LNCAP (cell line): ENCODE data around the gene CSN3.
A peak's percentile ranks its signal among the peaks of the same experiment; 100 is the strongest.

Experiments
- TF ChIP-seq, protein P1 (sequence below): fragments of 450-650 bp; IDR thresholded peaks from 2 replicates; pipeline ENCODE4 v1.5.1; 2017; ENCODE audit warnings: mild to moderate bottlenecking

Gene CSN3

DNA sequence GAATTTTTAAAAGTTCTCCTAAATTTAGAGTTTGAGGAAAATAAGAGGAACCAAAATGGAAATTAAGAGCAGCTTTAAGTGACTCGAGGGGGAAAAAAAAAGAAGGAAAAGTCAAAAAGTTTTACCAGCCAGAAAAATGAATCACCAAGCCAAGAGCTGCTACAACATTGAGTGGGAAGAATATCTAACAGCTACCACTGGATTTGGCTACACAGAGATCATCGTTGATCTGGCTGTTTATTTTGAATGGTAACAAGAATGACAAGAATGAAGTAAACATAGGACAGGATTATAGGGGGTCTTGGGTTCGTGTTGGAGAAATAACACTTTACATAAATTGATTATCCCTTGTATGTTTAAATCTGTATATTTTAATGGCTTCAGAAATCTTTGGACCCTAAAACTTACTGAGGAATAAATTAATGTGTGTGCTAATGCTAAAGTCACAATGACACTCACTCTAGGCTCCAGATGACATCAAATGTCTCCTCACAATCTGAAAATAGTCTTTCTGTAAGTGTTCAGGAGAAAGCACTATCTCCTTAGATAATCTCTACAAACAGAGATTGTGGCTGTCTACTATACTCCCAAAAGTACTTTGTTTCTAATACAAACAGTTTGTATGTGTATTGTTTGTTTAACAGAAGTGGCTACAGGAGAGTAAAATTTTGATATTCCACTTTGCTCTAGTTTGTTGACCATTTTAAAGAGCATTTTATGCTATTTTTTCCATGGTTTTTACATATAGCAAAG lies 3.1 kb upstream of the CSN3 start:
- TF ChIP-seq, protein P1, sequence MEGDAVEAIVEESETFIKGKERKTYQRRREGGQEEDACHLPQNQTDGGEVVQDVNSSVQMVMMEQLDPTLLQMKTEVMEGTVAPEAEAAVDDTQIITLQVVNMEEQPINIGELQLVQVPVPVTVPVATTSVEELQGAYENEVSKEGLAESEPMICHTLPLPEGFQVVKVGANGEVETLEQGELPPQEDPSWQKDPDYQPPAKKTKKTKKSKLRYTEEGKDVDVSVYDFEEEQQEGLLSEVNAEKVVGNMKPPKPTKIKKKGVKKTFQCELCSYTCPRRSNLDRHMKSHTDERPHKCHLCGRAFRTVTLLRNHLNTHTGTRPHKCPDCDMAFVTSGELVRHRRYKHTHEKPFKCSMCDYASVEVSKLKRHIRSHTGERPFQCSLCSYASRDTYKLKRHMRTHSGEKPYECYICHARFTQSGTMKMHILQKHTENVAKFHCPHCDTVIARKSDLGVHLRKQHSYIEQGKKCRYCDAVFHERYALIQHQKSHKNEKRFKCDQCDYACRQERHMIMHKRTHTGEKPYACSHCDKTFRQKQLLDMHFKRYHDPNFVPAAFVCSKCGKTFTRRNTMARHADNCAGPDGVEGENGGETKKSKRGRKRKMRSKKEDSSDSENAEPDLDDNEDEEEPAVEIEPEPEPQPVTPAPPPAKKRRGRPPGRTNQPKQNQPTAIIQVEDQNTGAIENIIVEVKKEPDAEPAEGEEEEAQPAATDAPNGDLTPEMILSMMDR, result no peak

DNA sequence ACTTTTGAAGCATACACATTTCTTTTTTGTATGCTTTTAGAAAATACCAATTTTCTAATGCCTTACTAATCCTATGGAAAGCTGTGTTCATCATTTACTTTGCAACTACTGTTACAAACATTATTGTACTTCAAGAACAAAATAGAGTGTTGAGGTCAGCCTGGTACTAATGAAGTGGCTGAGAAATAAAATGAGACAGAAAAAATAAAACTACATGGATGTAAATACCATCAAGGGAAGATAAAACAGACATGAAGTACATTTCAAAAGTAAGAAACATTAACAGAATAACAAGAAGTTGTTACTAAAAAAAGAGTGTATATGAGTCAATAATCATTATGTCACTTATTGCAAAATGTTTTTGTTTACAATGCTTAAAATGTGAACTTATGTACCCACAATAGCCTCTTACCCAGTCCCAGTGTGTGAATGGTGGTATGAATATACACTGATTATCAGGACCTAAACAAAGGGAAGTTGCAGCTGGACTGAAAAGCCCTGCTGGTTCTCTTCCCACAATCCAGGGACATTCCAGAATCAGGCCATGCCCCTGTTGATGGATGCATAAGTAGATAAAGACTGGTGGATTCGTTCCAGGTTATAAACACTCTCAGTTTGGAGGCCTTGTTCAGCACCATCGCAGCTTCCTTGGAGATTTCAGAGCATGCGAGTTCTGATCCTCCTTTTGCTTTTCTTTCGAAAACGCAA lies 2.4 kb upstream of the CSN3 start:
- TF ChIP-seq, protein P1, result no peak

DNA sequence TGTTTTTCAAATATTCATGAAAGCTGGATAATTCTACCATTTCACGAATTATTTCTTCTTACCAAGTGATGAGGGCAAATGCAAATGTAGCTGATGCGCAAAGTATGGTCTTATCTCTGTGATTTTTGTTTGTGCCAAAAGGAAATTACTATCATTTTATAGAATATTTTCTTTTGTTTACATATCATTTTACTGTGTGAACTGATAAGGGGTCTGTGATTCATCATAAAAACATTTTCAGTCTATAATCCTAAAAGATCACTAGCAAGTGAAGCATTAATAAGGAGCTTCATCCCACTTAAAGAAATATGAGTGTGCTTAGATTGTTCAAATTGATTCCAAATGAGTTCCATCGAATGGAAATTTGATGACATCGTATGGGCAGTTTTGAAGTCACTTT lies 694 bp downstream of the CSN3 start:
- TF ChIP-seq, protein P1, result no peak

DNA sequence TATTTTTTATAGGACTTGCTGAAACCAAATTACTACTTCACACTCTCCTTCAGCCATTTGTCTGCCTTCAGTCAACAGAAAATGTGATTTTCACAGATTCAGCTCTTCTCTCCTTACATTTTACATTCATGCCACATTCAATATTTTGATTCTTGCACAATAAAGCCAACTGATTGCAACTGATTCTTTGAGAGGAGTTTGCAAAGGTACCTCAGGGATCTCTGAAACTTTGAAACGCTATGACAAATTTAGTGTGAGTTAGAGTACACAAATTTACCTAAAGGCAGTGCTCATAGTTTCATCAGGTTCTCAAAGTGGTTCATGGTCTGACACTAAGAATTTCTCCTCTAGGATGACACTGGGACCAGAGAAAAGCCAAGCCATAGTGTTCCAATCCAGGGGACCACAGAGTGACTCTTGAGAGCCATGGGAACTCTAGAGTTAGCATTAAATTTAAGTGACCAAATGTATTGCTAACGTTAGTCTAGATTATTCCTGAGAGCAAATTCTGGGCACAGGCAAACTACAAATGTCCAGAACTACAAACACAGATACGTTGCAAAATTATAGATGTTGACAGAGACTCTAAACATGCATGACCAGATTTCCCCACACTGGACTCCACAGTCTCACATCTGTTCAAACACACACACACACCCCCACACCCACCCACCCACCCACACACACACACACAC lies 9.0 kb downstream of the CSN3 start:
- TF ChIP-seq, protein P1, result no peak

DNA sequence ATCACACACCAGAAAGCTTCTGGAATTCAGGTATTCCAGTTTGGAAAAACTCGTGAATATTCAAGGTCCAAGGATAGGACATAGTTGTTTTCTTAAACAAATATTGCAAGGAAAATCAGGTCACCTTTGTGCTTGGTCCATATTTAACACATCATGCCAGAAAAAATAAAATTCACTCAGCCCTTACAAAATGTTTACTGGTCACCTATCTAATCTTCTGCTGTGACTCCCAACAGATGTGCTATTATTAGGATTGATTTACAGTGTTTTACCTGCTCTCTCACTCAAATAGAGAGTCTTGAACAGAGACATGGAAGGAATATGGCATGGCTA lies 9.5 kb downstream of the CSN3 start:
- TF ChIP-seq, protein P1, result no peak

DNA sequence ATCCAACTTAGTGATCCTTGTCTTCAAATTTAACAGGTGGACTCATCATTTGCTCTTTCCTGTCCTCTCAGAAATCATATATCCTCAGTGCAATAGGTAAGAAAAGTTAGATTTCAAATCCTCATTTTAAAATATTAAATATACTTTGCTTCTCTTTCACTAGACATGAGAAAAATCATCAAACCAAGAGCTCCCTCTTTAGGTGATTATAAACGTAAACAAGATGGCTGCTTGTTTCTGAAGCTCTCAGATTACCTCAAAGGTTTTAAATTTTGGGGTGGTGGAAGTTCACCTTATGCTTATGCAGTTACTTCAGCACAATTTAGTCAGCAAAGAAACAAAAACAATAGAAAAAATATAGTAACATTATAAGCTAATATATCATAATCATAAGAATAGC lies 27.3 kb downstream of the CSN3 start:
- TF ChIP-seq, protein P1, result peak; percentile 64; the same call in 1 of the 2 replicates

DNA sequence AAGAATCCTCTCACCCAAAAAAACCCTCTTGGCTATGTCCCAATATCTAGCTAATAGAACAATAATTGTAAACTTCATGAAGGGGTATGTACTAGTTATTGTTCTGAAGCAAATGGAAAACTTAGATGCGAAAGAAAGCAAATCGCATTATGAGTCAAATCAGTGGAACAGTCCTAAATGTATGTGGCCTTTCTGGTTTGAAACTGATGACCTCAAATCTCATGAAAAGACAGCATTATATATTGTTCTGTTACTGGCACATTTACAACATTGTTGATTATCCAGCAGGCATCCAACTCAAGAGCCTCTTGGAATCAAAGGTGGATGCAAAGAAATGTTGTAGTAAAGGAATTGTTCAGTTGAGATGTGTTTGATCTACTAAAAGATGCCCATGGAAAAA lies 34.7 kb downstream of the CSN3 start:
- TF ChIP-seq, protein P1, result no peak
